CD14-positive monocyte (primary cell): Measurements from ENCODE around the gene LHX4. TPM values are rescaled to one million over a fixed set of nuclear protein-coding genes. Genes with fewer than 3 reads are reported as not detected.

Source experiments
- DNase-seq, 3 donors: peaks; one replicate each; pipeline ENCODE4 v3.0.0-alpha.2; 2011 to 2022
- H2AFZ ChIP-seq: 2 replicates; pipeline ENCODE4 v1.6.0; 2012; ENCODE audit warnings: mild to moderate bottlenecking, low read depth, low read length, inconsistent platforms; ENCODE audit not compliant: insufficient read depth, poor library complexity, severe bottlenecking
- H3K27ac ChIP-seq, 2 donors: 1 replicate in 1 of 2; 2 replicates in 1 of 2; pipeline ENCODE4 v1.5.1; 2012 to 2013; ENCODE audit warnings: low read length in 2 of 2, control low read depth in 1 of 2, inconsistent platforms in 1 of 2, low read depth in 1 of 2, mild to moderate bottlenecking in 1 of 2
- H3K27me3 ChIP-seq, 2 donors: one replicate each; pipeline versions ENCODE4 v1.6.0 to v1.6.1; 2011 to 2013; ENCODE audit warnings: low read length in 2 of 2; ENCODE audit not compliant: control insufficient read depth in 2 of 2, insufficient read depth in 2 of 2
- H3K36me3 ChIP-seq, 2 donors: replicated peaks in 1 of 2; 1 replicate in 1 of 2; 2 replicates in 1 of 2; pipeline versions ENCODE4 v1.5.1 to v1.6.1; 2012 to 2013; ENCODE audit warnings: low read length in 2 of 2, control low read depth in 1 of 2, inconsistent platforms in 1 of 2, mild to moderate bottlenecking in 1 of 2; ENCODE audit not compliant: insufficient read depth in 2 of 2, control insufficient read depth in 1 of 2
- H3K4me1 ChIP-seq, 2 donors: 1 replicate in 1 of 2; 2 replicates in 1 of 2; pipeline versions ENCODE4 v1.5.1 to v1.6.1; 2012 to 2013; ENCODE audit warnings: low read length in 2 of 2, control low read depth in 1 of 2, inconsistent platforms in 1 of 2, mild to moderate bottlenecking in 1 of 2, moderate library complexity in 1 of 2; ENCODE audit not compliant: insufficient read depth in 2 of 2, control insufficient read depth in 1 of 2
- H3K4me2 ChIP-seq: replicated peaks from 2 replicates; pipeline ENCODE3; 2012; ENCODE audit warnings: low read length, moderate library complexity, mild to moderate bottlenecking; ENCODE audit not compliant: poor library complexity, severe bottlenecking; ENCODE audit errors: extremely low read depth
- H3K4me3 ChIP-seq, 3 experiments: fragments of 200-600 bp in 1 of 3; sonication (generic) in 1 of 3; replicated peaks in 1 of 3; 1 replicate in 2 of 3; 2 replicates in 1 of 3; pipeline ENCODE4 v1.5.1; 2011 to 2013; ENCODE audit warnings: low read length in 3 of 3, mild to moderate bottlenecking in 3 of 3, control low read depth in 2 of 3, low read depth in 2 of 3, inconsistent platforms in 1 of 3, moderate library complexity in 1 of 3
- H3K79me2 ChIP-seq: 2 replicates; pipeline ENCODE4 v1.6.0; 2012; ENCODE audit warnings: mild to moderate bottlenecking, control low read depth, inconsistent platforms, low read length, moderate library complexity; ENCODE audit not compliant: insufficient read depth
- H3K9ac ChIP-seq: 2 replicates; pipeline ENCODE4 v1.6.0; 2017; ENCODE audit warnings: low read length, mild to moderate bottlenecking; ENCODE audit not compliant: insufficient read depth, poor library complexity, severe bottlenecking
- H3K9me3 ChIP-seq, 2 donors: replicated peaks in 1 of 2; 1 replicate in 1 of 2; 2 replicates in 1 of 2; pipeline versions ENCODE4 v1.5.1 to v1.6.1; 2012 to 2013; ENCODE audit warnings: low read length in 2 of 2, control low read depth in 1 of 2; ENCODE audit not compliant: control insufficient read depth in 1 of 2, insufficient read depth in 1 of 2
- H4K20me1 ChIP-seq: 2 replicates; pipeline ENCODE4 v1.6.0; 2012; ENCODE audit warnings: mild to moderate bottlenecking, low read length, control low read depth, moderate library complexity; ENCODE audit not compliant: insufficient read depth
- H3K27ac Mint-ChIP-seq, 7 donors: one replicate each; pipeline ENCODE4 v1.8.0; 2020; ENCODE audit warnings: mild to moderate bottlenecking in 7 of 7, mixed read lengths in 7 of 7, moderate library complexity in 6 of 7, inconsistent platforms in 2 of 7
- H3K27me3 Mint-ChIP-seq, 3 donors: one replicate each; pipeline ENCODE4 v1.8.0; 2021 to 2022; ENCODE audit warnings: low read depth in 3 of 3, mild to moderate bottlenecking in 3 of 3, mixed read lengths in 3 of 3, moderate library complexity in 3 of 3, inconsistent platforms in 1 of 3
- H3K36me3 Mint-ChIP-seq, 2 donors: one replicate each; pipeline ENCODE4 v1.8.0; 2020; ENCODE audit warnings: mixed read lengths in 2 of 2, inconsistent platforms in 1 of 2, mild to moderate bottlenecking in 1 of 2
- H3K4me1 Mint-ChIP-seq: one replicate; pipeline ENCODE4 v1.8.0; 2020; ENCODE audit warnings: mild to moderate bottlenecking, mixed read lengths
- H3K4me3 Mint-ChIP-seq, 2 donors: one replicate each; pipeline ENCODE4 v1.8.0; 2020; ENCODE audit warnings: mild to moderate bottlenecking in 2 of 2, mixed read lengths in 2 of 2, moderate library complexity in 1 of 2
- H3K9me3 Mint-ChIP-seq, 7 donors: one replicate each; pipeline ENCODE4 v1.8.0; 2020 to 2022; ENCODE audit warnings: mixed read lengths in 7 of 7, mild to moderate bottlenecking in 6 of 7, moderate library complexity in 6 of 7, inconsistent platforms in 2 of 7
- CTCF ChIP-seq: fragments of 200-600 bp; IDR thresholded peaks from one replicate; pipeline ENCODE4 v1.8.0; 2022; ENCODE audit warnings: antibody characterized with exemption, mild to moderate bottlenecking
- whole genome bisulfite sequencing: methylation state at CpG from one replicate; pipeline ENCODE4 v1.1.5; 2013; ENCODE audit warnings: missing lambda C conversion rate; ENCODE audit not compliant: insufficient coverage; 5-methylcytosine and 5-hydroxymethylcytosine counted together
- intact Hi-C, 2 donors: fragments of 100-400 bp; cut with micrococcal nuclease; formaldehyde crosslinking; loops; one replicate each; pipeline versions ENCODE4 v1.15.0 to v1.15.1; 2023
- polyA plus RNA-seq, 3 donors: library from polyadenylated mRNA; depleted of rRNA in 1 of 3; unstranded in 2 of 3; stranded (reverse) in 1 of 3; fragments of 300-500 nt in 2 of 3; fragments of >200 nt in 1 of 3; fragmentation: Illumina TruSeq in 2 of 3; gene quantifications; 1 replicate in 2 of 3; 2 replicates in 1 of 3; pipeline ENCODE4 v1.2.3, GENCODE V29; 2012 to 2021

The LHX4 gene
- polyA plus RNA-seq, 3 donors, result not detected

- peaks cover 11% of the 10 kb centered on the region for H4K20me1 ChIP-seq
- no peaks in the 10 kb centered on the region for H3K9me3 Mint-ChIP-seq
- H3K4me3 ChIP-seq, result no peak overlapping the region
- no peak overlapping the region for H3K4me3 Mint-ChIP-seq
- intact Hi-C loops, result no loop called here
- no peak overlapping the region for H3K4me2 ChIP-seq
- H3K27ac Mint-ChIP-seq, result peak overlapping the region in 4 of 7 donors; percentile 8 to 54 (median 37)
- no peaks in the 10 kb centered on the region for H3K4me1 ChIP-seq
- no peak overlapping the region for H3K27ac ChIP-seq
- H3K36me3 Mint-ChIP-seq, result peaks cover 90 to 100% of the 10 kb centered on the region in 2 donors
- no peak for DNase-seq
- H3K27me3 Mint-ChIP-seq, result peaks cover 0 to 2% (median 0%) of the 10 kb centered on the region in 3 donors
- TF ChIP-seq CTCF, result no peak
- no peaks in the 10 kb centered on the region for H3K9me3 ChIP-seq
- H3K27me3 ChIP-seq, result no peaks in the 10 kb centered on the region
- no peaks in the 10 kb centered on the region for H3K4me1 Mint-ChIP-seq
- no peak overlapping the region for H3K9ac ChIP-seq
- no peak overlapping the region for H2AFZ ChIP-seq
- H3K36me3 ChIP-seq, result peaks cover 84 to 99% of the 10 kb centered on the region in 2 donors
- H3K79me2 ChIP-seq, result no peaks in the 10 kb centered on the region
- WGBS, result 99% methylated on average over 8 of the region's 10 CpGs
Measured at GRCh38 chr1:180183426-180183825, 46.6 kb upstream of the LHX4 start.

GRCh38 chr1:180184041-180184440 is 46.0 kb upstream of the LHX4 start:
- no peaks in the 10 kb centered on the region for H3K9me3 Mint-ChIP-seq
- H3K27ac Mint-ChIP-seq, result peak overlapping the region in 2 of 7 donors; percentile 7 to 76
- Histone ChIP-seq H3K27ac (no peak overlapping the region), H2AFZ (no peak overlapping the region), H3K4me1 (no peaks in the 10 kb centered on the region), H3K79me2 (no peaks in the 10 kb centered on the region), H3K9me3 (no peaks in the 10 kb centered on the region), H3K9ac (no peak overlapping the region), H3K36me3 (peaks cover 89 to 99% of the 10 kb centered on the region in 2 donors), H4K20me1 (peaks cover 5% of the 10 kb centered on the region), H3K27me3 (no peaks in the 10 kb centered on the region), H3K4me3 (no peak overlapping the region), H3K4me2 (no peak overlapping the region)
- H3K27me3 Mint-ChIP-seq, result peaks cover 0 to 2% (median 0%) of the 10 kb centered on the region in 3 donors
- TF ChIP-seq CTCF, result no peak
- peaks cover 90 to 100% of the 10 kb centered on the region in 2 donors for H3K36me3 Mint-ChIP-seq
- intact Hi-C loops, result no loop called here
- H3K4me1 Mint-ChIP-seq, result no peaks in the 10 kb centered on the region
- DNase-seq, result no peak
- 100% methylated on average over 5 of the region's 9 CpGs for WGBS
- no peak overlapping the region for H3K4me3 Mint-ChIP-seq
